ENCODE data around the gene CDPF1. TPM values are rescaled to one million over a fixed set of nuclear protein-coding genes. Genes with fewer than 3 reads are reported as not detected.

Gene CDPF1
- total and polyA plus RNA-seq, 2 of the 4 experiments (the other 2 are of a cell fraction) = 11.5 to 14.5 TPM

GRCh38 chr22:46280999-46281623 is 31.0 kb upstream of the CDPF1 start:
- no peak overlapping the region for H3K27ac ChIP-seq (ENCODE audit: insufficient read depth, low read length)
- ATAC-seq (ENCODE audit: low read depth) = no peak
- no peak overlapping the region for H2AFZ ChIP-seq (replicated peaks; ENCODE audit: low read length, poor library complexity)

More at GRCh38 chr22:46280999-46281623, 31.0 kb upstream of the CDPF1 start:
- Histone ChIP-seq H3K23ac (ENCODE audit: low read depth, low read length) (no peak overlapping the region), H4K5ac (ENCODE audit: low read depth, low read length) (no peak overlapping the region), H2BK120ac (ENCODE audit: low read depth, low read length) (no peak overlapping the region), H2BK5ac (ENCODE audit: low read depth, low read length, poor library complexity, severe bottlenecking) (no peak overlapping the region), H3K4me3 (ENCODE audit: insufficient read depth, low read depth, low read length) (no peak overlapping the region), H3K14ac (replicated peaks; ENCODE audit: low read depth, low read length) (no peak overlapping the region), H4K91ac (ENCODE audit: insufficient read depth, low read depth, low read length) (no peak overlapping the region), H4K8ac (ENCODE audit: low read depth in 2 of 2, low read length in 2 of 2) (no peak overlapping the region), H3K18ac (ENCODE audit: low read depth, low read length) (no peak overlapping the region), H2AK5ac (ENCODE audit: low read depth, low read length) (no peak overlapping the region), H3K9ac (ENCODE audit: low read depth, low read length) (no peak overlapping the region), H3K36me3 (ENCODE audit: control insufficient read depth, insufficient read depth, low read length) (peaks cover 72% of the 10 kb centered on the region), H3K79me1 (ENCODE audit: low read depth in 1 of 2, low read length in 2 of 2) (no peaks in the 10 kb centered on the region; a peak in 1 of 4 replicates), H4K20me1 (ENCODE audit: insufficient read depth, low read length) (no peaks in the 10 kb centered on the region), H3K4ac (ENCODE audit: low read depth, low read length) (no peak overlapping the region), H2AK9ac (replicated peaks; ENCODE audit: low read depth, low read length, poor library complexity) (no peak overlapping the region), H2BK15ac (ENCODE audit: low read depth, low read length) (no peak overlapping the region), H3K4me2 (ENCODE audit: low read depth, low read length) (no peak overlapping the region), H3K9me3 (ENCODE audit: control insufficient read depth, insufficient read depth, low read length) (no peaks in the 10 kb centered on the region), H2BK20ac (ENCODE audit: low read depth, low read length) (no peak overlapping the region), H3K56ac (ENCODE audit: extremely low read depth, insufficient read depth, low read length) (no peak overlapping the region), H3K4me1 (ENCODE audit: control insufficient read depth, insufficient read depth, low read length) (no peaks in the 10 kb centered on the region), H3K27me3 (ENCODE audit: control insufficient read depth, insufficient read depth, low read length) (no peaks in the 10 kb centered on the region), H3K9me1 (ENCODE audit: insufficient read depth, low read length) (no peaks in the 10 kb centered on the region)
- no peak for DNase-seq
- ChIA-PET CTCF (no interaction called here), POLR2A (ENCODE audit: unreplicated experiment) (no interaction called here)
- 88% methylated on average over 8 of the region's 19 CpGs; no CpG with 5 or more reads in 1 of the 2 experiments for WGBS, 2 experiments (ENCODE audit: extremely low coverage in 2 of 2, insufficient read length in 1 of 2)
- intact Hi-C loops (cut with micrococcal nuclease) = no loop called here
- no TSS peak for BruUV-seq (replicated peaks)
- in situ Hi-C loops (cut with MboI; ENCODE audit: low sequenced_read_pairs) = no loop called here
- TF ChIP-seq RAD21 (IDR thresholded peaks at IDR 0.05; ENCODE audit: low read length) (no peak), MAZ (IDR thresholded peaks at IDR 0.05; ENCODE audit: borderline replicate concordance, low read depth, low read length) (no peak), POLR2A (IDR thresholded peaks at IDR 0.05; ENCODE audit: low read depth, low read length) (no peak), CHD1 (IDR thresholded peaks at IDR 0.05; ENCODE audit: low read depth, low read length) (no peak), RFX5 (IDR thresholded peaks at IDR 0.05; ENCODE audit: low read depth, low read length) (no peak), SMC3 (IDR thresholded peaks at IDR 0.05; ENCODE audit: low read depth, low read length) (no peak), MXI1 (IDR thresholded peaks at IDR 0.05; ENCODE audit: borderline replicate concordance, low read depth, low read length) (no peak), NFE2L2 (IDR thresholded peaks at IDR 0.05; ENCODE audit: low read depth, low read length) (no peak), ELK1 (IDR thresholded peaks at IDR 0.05; ENCODE audit: borderline replicate concordance, low read depth, low read length) (no peak), MAFK (IDR thresholded peaks at IDR 0.05; ENCODE audit: low read depth, low read length) (no peak)
- dilution Hi-C loops (cut with HindIII; ENCODE audit: low sequenced_read_pairs, unreplicated experiment) = no loop called here
